GM08714 (cell line): ENCODE results near the gene SAT2.

ENCODE experiments used
- H3K4me3 ChIP-seq: fragments of 200-500 bp; sonication (Bioruptor generic); 2 replicates; pipeline ENCODE4 v1.5.1; 2014; ENCODE audit warnings: mild to moderate bottlenecking, low read length, inconsistent platforms
- ZNF274 ChIP-seq: IDR thresholded peaks from 2 replicates; pipeline ENCODE4 v1.6.1; 2012; ENCODE audit warnings: mild to moderate bottlenecking, low read depth, low read length

The SAT2 gene

GRCh38 chr17:7589891-7590691, 37.5 kb downstream of the SAT2 start, which contains the start of gene SOX15:
SOX15 (minus strand) TSS chr17:7590094; CDS start chr17:7589676, 418 bp downstream.
- no peak for TF ChIP-seq ZNF274
- H3K4me3 ChIP-seq, result no peak within 1 kb of the TSS

DNA sequence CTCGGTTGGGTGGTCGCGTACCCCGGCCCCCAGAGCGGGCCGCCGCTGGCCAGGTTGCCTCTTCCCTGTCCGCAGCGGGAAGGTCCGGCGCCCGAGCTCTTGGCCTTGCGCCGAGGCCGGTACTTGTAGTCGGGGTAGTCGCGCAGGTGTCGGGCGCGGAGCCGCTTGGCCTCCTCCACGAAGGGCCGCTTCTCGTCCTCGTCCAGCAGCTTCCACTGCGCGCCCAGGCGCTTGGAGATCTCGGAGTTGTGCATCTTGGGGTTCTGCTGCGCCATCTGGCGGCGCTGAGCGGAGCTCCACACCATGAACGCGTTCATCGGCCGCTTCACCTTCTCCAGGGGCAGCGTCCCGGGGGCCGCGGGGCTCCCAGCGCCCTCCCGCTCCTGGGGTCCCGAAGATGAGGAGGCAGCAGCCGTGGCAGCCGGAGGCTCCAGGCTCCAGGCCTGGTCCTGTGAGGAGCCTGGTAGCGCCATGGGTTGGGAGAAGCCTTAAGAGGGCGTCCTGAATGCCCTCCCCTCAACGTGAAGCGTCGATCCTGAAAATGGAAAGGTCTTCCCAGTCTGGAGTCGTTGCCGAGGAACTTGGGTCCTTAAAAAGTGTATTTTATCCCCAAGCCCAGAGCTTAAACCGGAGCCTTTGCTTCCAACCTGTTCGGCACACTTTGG, 38.3 kb downstream of the SAT2 start:
- no peak overlapping the region for H3K4me3 ChIP-seq
- no peak for TF ChIP-seq ZNF274

DNA sequence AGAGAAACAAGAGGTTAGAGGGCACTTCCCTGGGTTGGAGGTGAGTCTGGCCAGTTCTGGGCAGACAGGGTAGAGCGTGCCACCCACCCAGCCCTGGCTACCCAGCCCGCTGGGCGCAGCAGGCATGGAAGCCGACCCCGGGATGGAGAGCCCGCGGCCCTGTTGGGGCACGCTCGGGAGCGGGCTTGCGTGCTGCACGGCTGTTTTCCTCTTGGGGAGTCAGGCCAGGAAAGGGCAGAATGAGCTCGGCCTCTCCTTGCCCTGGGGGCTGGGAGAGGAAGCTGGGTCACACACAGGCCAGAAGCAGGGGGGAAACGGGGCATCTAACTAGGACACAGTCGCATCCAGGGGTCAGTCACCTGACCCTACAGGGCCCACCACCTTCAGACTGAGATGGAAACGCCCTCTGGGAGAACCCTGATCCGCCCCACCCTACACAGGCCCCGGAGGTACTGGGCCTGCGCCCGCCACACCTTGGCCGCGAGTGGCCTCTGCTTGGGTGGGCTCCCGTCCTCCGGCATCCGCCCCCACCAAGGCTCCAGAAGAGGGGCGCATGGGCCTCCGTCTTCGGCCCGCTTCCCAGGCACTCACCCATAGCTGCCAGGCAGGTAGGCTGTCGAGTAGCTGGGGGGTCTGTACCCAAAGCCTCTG, 38.9 kb downstream of the SAT2 start:
- no peak for TF ChIP-seq ZNF274
- H3K4me3 ChIP-seq, result no peak overlapping the region

GRCh38 chr17:7587420-7588151, 40.0 kb downstream of the SAT2 start:
- TF ChIP-seq ZNF274, result no peak
- H3K4me3 ChIP-seq, result no peak overlapping the region

DNA sequence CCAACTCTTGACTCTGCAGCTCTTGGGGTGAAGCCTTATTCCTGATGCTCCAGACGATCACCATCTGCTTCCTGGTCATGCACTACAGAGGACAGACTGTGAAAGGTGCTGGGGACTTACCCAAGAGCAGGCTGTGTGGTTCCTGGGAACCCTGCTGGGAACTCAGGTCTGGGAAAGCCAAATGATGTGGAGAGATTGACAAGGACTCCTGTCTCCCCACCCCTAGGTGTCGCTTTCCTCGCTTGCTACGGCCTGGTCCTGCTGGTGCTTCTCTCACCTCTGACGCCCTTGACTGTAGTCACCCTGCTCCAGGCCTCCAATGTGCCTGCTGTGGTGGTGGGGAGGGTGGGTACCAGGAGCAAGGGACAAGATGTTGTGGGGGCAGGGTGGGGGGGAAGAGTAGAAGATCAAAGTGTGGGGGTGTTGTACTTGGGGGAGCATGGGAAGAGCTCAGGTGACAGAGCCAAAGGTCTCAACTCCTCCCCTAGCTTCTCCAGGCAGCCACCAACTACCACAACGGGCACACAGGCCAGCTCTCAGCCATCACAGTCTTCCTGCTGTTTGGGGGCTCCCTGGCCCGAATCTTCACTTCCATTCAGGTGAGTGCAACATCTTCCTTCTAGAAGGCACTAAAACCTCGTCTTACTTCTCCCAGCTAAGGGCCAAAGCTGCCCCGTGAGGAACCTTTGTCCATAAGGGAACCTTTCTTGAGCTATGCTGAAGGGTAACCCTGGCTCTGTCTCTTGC, 40.8 kb downstream of the SAT2 start:
- H3K4me3 ChIP-seq, result no peak overlapping the region
- TF ChIP-seq ZNF274, result no peak

GRCh38 chr17:7583253-7584109, 44.1 kb downstream of the SAT2 start, which contains the start of gene MPDU1:
MPDU1 (plus strand) TSS chr17:7583852; CDS start chr17:7583863, 11 bp downstream.
- peak within 1 kb of the TSS; percentile 92 for H3K4me3 ChIP-seq
- TF ChIP-seq ZNF274, result no peak

DNA sequence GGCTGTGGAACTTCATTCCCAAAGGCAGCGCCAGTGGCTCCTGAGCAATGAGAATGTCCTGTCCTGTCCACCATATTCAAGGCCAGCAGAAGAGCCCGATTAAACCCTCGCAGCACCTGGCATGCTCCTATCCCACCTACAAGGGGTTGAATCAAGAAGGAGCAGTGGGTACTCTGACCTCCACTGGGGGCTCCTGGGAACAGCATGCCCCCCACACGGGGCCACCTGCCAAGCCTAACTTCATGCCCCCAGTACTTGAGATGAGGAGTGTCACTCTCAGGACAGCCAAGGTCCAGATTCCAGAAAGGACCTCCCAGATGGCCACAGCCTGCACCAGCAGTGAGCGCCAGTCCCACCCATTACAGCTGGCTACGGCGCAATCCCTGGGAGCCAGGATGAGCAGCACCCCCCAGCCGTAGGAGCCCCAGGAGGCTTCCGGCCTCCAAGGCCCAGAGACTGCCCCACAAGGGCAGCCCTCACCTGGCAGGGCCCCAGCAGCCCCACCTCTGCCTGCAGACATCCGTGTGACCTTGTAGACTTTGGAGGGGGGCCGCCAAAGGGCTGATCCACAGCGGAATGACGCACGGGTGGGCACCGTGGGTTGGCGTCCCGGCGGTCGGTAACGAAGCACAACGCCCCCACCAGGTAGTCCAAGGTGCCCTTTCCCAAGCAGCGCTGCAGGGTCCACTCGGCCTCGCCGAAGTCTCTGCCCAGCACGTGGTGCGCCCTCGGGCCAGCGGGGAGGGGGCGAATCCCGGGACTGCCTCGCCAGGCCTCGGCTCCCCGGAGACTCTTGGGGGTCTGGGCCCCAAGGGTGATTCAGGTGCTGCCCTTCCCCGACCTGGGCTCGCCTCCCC, 45.0 kb downstream of the SAT2 start:
- peak overlapping the region; percentile 92; the same call in 1 of the 2 replicates for H3K4me3 ChIP-seq
- no peak for TF ChIP-seq ZNF274

GRCh38 chr17:7580604-7581575, 46.7 kb downstream of the SAT2 start:
- H3K4me3 ChIP-seq, result no peak overlapping the region

GRCh38 chr17:7579834-7580603, 47.6 kb downstream of the SAT2 start:
- H3K4me3 ChIP-seq, result no peak overlapping the region
- TF ChIP-seq ZNF274, result no peak

More at GRCh38 chr17:7580604-7581575, 46.7 kb downstream of the SAT2 start:
- no peak for TF ChIP-seq ZNF274
